Muscle of leg (tissue), 11 donors: ENCODE measurements around the gene UBIAD1. TPM values are rescaled to one million over a fixed set of nuclear protein-coding genes. Genes with fewer than 3 reads are reported as not detected.
A peak's percentile ranks its signal among the peaks of the same experiment; 100 is the strongest.
"Not testable (repeated sequence)": the region's sequence is repeated elsewhere in the genome, so short reads cannot be mapped to it uniquely, and the experiment has no call there.

Experiments
- DNase-seq: peaks from one replicate; pipeline ENCODE4 v3.0.0; 2013
- H3K27ac ChIP-seq: one replicate; pipeline ENCODE4 v1.5.1; 2013; ENCODE audit warnings: mild to moderate bottlenecking, low read length, control low read depth
- H3K27me3 ChIP-seq: one replicate; pipeline ENCODE4 v1.6.1; 2013; ENCODE audit warnings: low read length; ENCODE audit not compliant: control insufficient read depth, insufficient read depth
- H3K36me3 ChIP-seq: one replicate; pipeline ENCODE4 v1.6.1; 2013; ENCODE audit warnings: low read length; ENCODE audit not compliant: control insufficient read depth, insufficient read depth
- H3K4me1 ChIP-seq: one replicate; pipeline ENCODE4 v1.6.1; 2013; ENCODE audit warnings: low read length; ENCODE audit not compliant: control insufficient read depth, insufficient read depth
- H3K4me3 ChIP-seq: one replicate; pipeline ENCODE4 v1.5.1; 2013; ENCODE audit warnings: low read length, control low read depth
- H3K9me3 ChIP-seq: replicated peaks from 2 replicates; pipeline ENCODE4 v1.6.1; 2013; ENCODE audit warnings: low read depth, low read length; ENCODE audit not compliant: control insufficient read depth
- WGBS: methylation state at CpG from one replicate; pipeline ENCODE4 v1.1.5; 2013; ENCODE audit warnings: missing lambda C conversion rate; ENCODE audit not compliant: insufficient coverage; 5-methylcytosine and 5-hydroxymethylcytosine counted together
- polyA plus RNA-seq, 8 donors: library from polyadenylated mRNA; unstranded; fragments of 120-200 nt; gene quantifications; one replicate each; pipeline versions ENCODE4 v1.2.1 to v1.2.3, GENCODE V29; 2013; ENCODE audit warnings: inconsistent platforms in 1 of 8, low replicate concordance in 1 of 8; ENCODE audit not compliant: insufficient read length in 8 of 8, insufficient read depth in 1 of 8
- total RNA-seq: library from RNA; stranded (reverse); fragments of 120-200 nt; gene quantifications from one replicate; pipeline ENCODE4 v1.2.4, GENCODE V29; 2013

The UBIAD1 gene
- total and polyA plus RNA-seq, 9 donors = 9.8 to 18.0 (median 14.2) TPM

DNA sequence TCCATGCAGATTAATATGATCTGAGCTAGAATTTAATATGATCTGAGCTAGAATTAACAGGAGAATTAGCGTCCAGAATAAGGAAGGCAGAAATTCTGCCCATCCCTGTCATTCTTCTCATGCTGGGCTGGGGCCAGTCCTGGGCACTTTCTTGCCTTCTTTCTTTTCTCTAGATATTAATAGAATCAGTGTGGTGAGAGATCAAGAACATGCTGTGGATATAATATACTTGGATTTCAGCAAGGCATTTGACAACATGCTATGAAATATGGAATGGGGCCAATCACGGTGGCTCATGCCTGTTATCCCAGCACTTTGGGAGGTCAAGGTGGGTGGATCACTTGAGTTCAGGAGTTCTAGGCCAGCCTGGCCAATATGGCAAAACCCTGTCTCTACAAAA, 18.1 kb downstream of the UBIAD1 start:
- Histone ChIP-seq H3K27me3 (no peaks in the 10 kb centered on the region), H3K4me1 (peaks cover 12% of the 10 kb centered on the region), H3K36me3 (peaks cover 44% of the 10 kb centered on the region), H3K27ac (no peak overlapping the region), H3K4me3 (no peak overlapping the region), H3K9me3 (no peaks in the 10 kb centered on the region)
- no CpG with 5 or more reads among the region's 2 CpGs for WGBS
- no peak for DNase-seq

DNA sequence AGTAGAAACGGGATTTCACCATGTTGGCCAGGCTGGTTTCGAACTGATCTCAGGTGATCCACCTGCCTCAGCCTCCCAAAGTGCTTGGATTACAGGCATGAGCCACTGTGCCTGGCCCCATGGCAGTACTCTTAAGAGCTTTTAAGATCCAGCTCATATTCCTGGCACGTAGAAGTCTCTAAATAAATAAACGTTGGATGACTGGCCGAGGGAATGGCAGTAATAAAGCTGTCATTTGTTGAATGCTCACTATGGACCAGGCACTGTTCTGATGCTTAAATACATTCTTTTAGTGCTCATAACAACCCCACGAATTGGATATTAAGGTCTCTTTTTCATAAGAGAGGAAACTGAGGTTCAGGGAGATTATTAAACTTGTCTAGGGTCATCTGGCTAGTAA, 20.9 kb downstream of the UBIAD1 start:
- WGBS = 80% methylated on average over 3 of the region's 6 CpGs
- H3K27me3 ChIP-seq = no peaks in the 10 kb centered on the region
- H3K4me1 ChIP-seq = peaks cover 3% of the 10 kb centered on the region
- H3K4me3 ChIP-seq = no peak overlapping the region
- no peaks in the 10 kb centered on the region for H3K9me3 ChIP-seq
- no peak for DNase-seq
- no peak overlapping the region for H3K27ac ChIP-seq
- H3K36me3 ChIP-seq = peaks cover 33% of the 10 kb centered on the region

DNA sequence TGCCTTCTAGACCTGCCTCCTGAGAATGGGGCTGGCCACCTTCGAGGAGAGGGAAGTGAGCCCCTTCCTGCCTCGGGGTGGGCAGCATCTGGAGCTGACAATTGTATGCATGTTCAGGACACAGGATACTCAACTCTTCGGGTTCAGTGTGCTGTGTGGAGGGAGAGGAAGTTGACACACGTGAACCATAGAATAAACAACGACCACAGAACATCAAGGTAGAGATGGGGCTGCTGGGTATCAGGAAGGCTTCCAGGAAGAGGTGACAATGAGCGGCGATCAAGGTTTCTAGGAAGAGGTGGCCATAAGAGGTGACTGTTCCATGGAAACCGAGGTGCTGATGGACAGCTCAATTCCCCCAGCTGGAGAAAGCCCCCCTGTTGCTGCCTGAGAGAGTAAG, 22.0 kb downstream of the UBIAD1 start:
- no peaks in the 10 kb centered on the region for H3K9me3 ChIP-seq
- WGBS = 80% methylated on average over 8 of the region's 8 CpGs
- H3K4me1 ChIP-seq = peaks cover 3% of the 10 kb centered on the region
- no peak overlapping the region for H3K27ac ChIP-seq
- peaks cover 28% of the 10 kb centered on the region for H3K36me3 ChIP-seq
- no peaks in the 10 kb centered on the region for H3K27me3 ChIP-seq
- no peak overlapping the region for H3K4me3 ChIP-seq
- DNase-seq = no peak

DNA sequence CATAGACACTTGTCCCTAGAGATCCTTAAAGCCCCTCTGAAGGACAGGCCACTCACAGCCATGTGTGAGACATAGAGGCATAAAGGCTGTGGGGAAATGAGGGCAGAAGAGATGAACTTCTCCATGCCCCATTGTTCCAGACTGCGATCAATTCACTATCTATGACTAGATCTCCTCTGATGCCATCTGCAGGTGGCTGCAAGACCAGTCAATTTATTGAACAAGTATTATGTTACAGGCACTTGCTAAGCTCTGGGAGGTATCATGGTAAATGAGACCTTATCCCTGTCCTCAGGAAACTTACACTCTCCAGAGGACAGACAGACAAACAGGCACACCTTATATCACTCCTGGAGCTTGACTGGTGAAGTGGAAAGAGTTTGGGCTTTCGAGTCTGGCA, 22.9 kb downstream of the UBIAD1 start:
- H3K27ac ChIP-seq = no peak overlapping the region
- no peak overlapping the region for H3K4me3 ChIP-seq
- H3K4me1 ChIP-seq = peaks cover 3% of the 10 kb centered on the region
- H3K36me3 ChIP-seq = peaks cover 28% of the 10 kb centered on the region
- no peaks in the 10 kb centered on the region for H3K27me3 ChIP-seq
- DNase-seq = no peak
- WGBS = no CpG with 5 or more reads among the region's 2 CpGs
- H3K9me3 ChIP-seq = no peaks in the 10 kb centered on the region

DNA sequence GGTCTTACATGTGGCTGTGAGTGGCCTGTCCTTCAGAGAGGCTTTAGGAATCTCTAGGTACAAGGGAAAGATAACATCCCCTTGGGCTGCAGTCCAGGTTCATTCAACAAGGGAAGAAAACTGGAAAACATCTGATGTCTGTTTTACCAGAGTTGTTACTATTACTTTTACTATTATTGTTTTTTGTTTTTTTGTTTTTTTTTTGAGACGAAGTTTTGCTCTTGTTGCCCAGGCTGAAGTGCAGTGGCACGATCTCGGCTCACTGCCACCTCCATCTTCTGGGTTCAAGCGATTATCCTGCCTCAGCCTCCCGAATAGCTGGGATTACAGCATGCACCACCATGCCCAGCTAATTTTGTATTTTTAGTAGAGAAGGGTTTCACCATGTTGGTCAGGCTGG, 24.8 kb downstream of the UBIAD1 start:
- WGBS = no CpG with 5 or more reads among the region's 5 CpGs
- peaks cover 28% of the 10 kb centered on the region for H3K36me3 ChIP-seq
- H3K4me1 ChIP-seq, DNase-seq, H3K9me3 ChIP-seq, H3K27ac ChIP-seq, H3K4me3 ChIP-seq, H3K27me3 ChIP-seq: not testable (repeated sequence)

DNA sequence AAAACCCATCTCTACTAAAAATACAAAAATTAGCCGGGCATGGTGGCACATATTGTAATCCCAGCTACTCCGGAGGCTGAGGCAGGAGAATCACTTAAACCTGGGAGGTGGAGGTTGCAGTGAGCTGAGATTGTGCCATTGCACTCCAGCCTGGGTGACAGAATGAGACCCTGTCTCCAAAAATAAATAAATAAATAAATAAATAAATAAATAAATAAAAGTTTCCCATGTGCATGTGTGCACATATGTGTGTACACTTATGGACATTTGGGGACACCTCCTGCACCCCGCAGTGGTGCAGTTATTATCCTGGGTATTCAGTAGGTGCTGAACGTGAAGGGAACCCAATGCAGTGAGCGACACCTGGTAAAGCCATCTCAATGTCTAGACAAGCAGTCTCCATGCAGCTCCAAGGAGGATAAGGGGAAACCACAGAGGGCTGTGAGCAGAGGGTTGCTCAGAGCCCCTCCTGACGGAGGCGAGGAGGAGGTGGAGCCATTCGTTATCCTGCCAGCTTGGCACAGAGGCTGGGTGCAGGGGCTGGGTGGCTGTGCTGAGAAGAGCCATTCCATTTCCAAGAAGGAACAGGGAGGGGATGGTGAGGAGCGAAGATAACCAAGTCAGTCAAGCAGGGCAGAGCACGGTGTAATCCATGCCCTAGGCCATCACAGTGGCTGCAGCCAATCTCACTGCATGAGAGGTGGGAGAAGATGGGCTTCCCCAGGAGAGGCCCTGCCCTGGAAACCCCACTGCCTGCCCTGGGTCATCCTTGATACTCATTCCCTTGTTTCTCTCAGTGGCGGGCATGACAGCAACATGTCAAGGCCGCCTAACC, 25.6 kb downstream of the UBIAD1 start:
- Histone ChIP-seq H3K27me3 (no peaks in the 10 kb centered on the region), H3K27ac (no peak overlapping the region), H3K4me3 (no peak overlapping the region), H3K4me1 (no peaks in the 10 kb centered on the region), H3K36me3 (peaks cover 23% of the 10 kb centered on the region), H3K9me3 (no peaks in the 10 kb centered on the region)
- 70% methylated on average over 8 of the region's 12 CpGs for WGBS
- DNase-seq = no peak

DNA sequence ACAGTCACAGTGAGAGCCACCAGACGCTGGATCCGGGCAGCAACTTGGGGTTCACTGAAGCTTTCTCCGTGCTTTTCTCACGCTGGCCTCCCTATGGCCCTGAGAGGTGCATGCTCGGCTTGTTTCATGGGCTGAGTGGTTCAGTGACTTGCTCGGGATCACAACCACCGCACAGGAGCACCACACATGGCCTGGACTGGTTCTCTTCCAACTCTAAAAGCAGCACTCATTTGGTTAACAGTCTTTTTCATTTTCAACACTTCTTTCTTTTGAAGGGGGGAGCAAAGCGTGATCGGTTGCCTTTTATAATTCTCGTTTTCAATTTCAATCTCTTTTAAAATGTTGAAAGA, 26.2 kb downstream of the UBIAD1 start:
- H3K27ac ChIP-seq = no peak overlapping the region
- no peaks in the 10 kb centered on the region for H3K27me3 ChIP-seq
- no peak overlapping the region for H3K4me3 ChIP-seq
- H3K36me3 ChIP-seq = peaks cover 22% of the 10 kb centered on the region
- 63% methylated on average over 6 of the region's 10 CpGs for WGBS
- H3K9me3 ChIP-seq = no peaks in the 10 kb centered on the region
- no peaks in the 10 kb centered on the region for H3K4me1 ChIP-seq
- DNase-seq = no peak

DNA sequence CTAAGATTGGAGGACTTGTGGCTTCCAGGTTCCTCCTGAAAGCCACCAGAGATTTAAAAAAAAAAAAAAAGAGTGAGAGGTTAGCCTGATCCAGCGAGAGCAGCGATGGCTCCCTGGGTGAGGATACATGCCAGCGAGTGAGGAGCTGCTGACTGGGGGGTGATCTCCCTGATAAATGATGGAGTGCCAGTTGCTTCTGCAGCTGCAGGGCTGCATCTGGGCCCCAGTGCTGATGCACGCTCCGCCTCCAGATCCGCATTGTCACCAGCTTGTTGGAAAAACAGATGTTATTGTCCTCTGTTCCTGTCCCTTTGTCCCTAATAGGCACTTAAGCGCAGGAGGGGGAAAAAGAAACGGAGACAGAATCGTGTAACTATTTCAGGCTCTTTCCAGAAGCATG, 28.6 kb downstream of the UBIAD1 start:
- 15% methylated on average over 9 of the region's 9 CpGs for WGBS
- Histone ChIP-seq H3K4me1 (no peaks in the 10 kb centered on the region), H3K4me3 (no peak overlapping the region), H3K27ac (no peak overlapping the region), H3K27me3 (no peaks in the 10 kb centered on the region), H3K36me3 (peaks cover 5% of the 10 kb centered on the region), H3K9me3 (no peaks in the 10 kb centered on the region)
- peak; percentile 16 for DNase-seq

DNA sequence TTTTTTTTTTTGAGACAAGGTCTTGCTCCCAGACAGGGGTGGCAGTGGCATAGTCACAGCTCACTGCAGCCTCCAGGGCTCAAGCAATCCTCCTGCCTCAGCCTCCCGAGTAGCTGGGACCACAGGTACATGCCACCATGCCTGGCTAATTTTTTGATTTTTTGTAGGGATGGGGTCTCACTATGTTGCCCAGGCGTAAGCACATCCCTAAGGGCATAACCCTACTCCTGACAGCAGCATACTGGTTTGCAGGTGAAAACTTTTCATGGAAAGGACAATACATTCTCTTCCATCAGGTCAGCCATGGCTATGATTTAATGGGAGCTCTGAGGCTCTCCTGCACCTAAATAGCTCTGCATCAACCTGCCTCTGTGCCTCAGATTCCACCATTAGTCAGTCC, 29.4 kb downstream of the UBIAD1 start:
- no peaks in the 10 kb centered on the region for H3K4me1 ChIP-seq
- no peaks in the 10 kb centered on the region for H3K27me3 ChIP-seq
- peaks cover 2% of the 10 kb centered on the region for H3K36me3 ChIP-seq
- DNase-seq = no peak
- 68% methylated on average over 2 of the region's 2 CpGs for WGBS
- no peak overlapping the region for H3K4me3 ChIP-seq
- no peak overlapping the region for H3K27ac ChIP-seq
- H3K9me3 ChIP-seq = no peaks in the 10 kb centered on the region

DNA sequence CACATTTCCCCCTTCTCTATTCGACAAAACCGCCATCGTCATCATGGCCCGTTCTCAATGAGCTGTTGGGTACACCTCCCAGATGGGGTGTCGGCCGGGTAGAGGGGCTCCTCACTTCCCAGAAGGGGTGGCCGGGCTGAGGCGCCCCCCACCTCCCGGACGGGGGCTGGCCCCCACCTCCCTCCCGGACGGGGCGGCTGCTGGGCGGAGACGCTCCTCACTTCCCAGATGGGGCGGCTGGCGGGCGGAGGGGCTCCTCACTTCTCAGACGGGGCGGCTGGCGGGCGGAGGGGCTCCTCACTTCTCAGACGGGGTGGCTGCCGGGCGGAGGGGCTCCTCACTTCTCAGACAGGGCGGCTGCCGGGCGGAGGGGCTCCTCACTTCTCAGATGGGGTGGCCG, 32.5 kb downstream of the UBIAD1 start:
- H3K9me3 ChIP-seq, H3K27me3 ChIP-seq, H3K4me3 ChIP-seq, H3K27ac ChIP-seq, H3K36me3 ChIP-seq, H3K4me1 ChIP-seq, DNase-seq: not testable (repeated sequence)
- 79% methylated on average over 18 of the region's 29 CpGs for WGBS

DNA sequence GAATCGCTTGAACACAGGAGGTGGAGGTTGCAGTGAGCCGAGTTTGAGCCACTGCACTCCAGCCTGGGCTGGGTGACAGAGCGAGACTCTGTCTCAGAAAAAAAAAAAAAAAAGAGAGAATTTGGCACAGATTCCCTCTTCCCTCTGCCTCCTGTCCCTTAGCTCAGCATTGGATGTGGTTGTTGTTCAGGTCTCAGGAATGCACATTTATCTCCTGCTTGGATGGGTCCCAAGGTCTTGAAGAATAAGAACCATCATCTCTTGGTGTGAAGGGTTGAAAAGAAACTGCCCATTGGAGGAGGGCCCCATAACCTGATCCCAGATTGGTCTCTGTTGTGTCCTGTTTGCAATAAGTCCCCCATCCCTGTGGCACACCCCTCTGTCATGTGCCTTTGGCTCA, 34.9 kb downstream of the UBIAD1 start:
- WGBS = no CpG with 5 or more reads among the region's 3 CpGs

More for the DNA sequence above, 34.9 kb downstream of the UBIAD1 start:
- Histone ChIP-seq H3K36me3 (no peaks in the 10 kb centered on the region), H3K27ac (no peak overlapping the region), H3K4me1 (no peaks in the 10 kb centered on the region), H3K9me3 (no peaks in the 10 kb centered on the region), H3K27me3 (peaks cover 8% of the 10 kb centered on the region), H3K4me3 (no peak overlapping the region)
- DNase-seq = no peak
